Stimulated activated naive CD4-positive, alpha-beta T cell treated with Interleukin-2 at 50 U/mL for 16 hours (primary cell): ENCODE measurements around the gene SNRPF.

Experiments
- DNase-seq: peaks from one replicate; lab custom pipeline; 2025; lab: John Stamatoyannopoulos, UW

SNRPF gene

GRCh38 chr12:95859344-95859816, 628 bp downstream of the SNRPF start:
- peak; percentile 5 for DNase-seq

- no peak for DNase-seq
Observed at GRCh38 chr12:95859947-95860850, 1.4 kb downstream of the SNRPF start.

DNA sequence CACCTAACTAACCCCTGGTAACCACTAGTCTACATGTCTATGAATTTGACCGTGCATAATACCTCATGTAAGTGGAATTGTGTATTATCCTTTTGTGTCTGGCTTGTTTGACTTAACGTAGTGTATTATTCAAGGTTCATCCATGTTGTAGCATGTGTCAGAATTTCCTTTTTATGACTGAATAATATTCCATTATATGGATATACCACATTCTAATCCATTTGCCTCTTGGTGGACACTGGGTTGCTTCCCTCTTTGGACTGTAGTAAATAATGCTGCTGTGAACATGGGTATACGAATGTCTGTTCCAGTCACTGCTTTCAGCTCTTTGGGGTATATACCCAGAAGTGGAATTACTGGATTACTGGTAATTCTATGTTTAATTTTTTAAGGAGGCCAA, 3.3 kb downstream of the SNRPF start:
- no peak for DNase-seq

DNA sequence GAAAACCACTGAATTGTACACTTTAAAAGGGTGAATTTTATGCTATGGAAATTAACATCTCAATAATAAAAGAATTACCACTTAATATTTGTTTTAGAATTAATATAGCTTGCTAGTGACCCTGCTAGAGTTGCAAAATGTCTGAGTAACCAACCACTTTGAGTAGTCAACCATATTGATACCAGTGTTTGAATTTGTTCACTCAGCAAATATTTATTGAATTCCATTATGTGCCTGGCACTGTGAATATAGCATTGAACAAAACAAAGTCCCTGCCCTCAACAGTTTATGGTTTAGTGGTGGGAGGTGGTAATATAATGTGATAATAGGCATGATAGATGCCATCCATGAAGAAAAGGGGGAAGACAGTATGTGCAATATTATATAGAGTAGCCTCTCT, 4.6 kb downstream of the SNRPF start:
- DNase-seq, result no peak

GRCh38 chr12:95870897-95871296, 12.1 kb downstream of the SNRPF start:
- DNase-seq, result no peak

DNA sequence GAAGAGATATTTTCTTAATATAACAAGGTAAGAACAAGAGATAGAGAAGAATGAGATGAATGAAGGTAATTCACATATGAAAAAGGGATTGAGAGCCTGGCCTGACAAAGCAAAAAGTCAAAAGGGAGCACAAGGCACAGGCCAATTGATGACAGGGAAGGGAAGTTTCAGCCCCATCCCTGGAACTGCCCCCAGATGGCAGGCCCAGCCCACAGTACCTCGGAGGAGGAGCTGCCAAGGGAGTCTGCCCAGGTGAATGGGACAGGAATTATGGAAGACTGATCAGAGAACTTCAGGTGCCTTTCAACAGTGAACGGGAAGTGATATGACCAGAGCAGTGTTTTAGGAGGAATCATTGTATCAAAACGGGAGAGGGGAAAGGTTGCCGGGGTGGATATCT, 15.7 kb downstream of the SNRPF start:
- no peak for DNase-seq

GRCh38 chr12:95877622-95878021, 18.9 kb downstream of the SNRPF start:
- no peak for DNase-seq

GRCh38 chr12:95880895-95881294, 22.1 kb downstream of the SNRPF start:
- DNase-seq, result no peak

DNA sequence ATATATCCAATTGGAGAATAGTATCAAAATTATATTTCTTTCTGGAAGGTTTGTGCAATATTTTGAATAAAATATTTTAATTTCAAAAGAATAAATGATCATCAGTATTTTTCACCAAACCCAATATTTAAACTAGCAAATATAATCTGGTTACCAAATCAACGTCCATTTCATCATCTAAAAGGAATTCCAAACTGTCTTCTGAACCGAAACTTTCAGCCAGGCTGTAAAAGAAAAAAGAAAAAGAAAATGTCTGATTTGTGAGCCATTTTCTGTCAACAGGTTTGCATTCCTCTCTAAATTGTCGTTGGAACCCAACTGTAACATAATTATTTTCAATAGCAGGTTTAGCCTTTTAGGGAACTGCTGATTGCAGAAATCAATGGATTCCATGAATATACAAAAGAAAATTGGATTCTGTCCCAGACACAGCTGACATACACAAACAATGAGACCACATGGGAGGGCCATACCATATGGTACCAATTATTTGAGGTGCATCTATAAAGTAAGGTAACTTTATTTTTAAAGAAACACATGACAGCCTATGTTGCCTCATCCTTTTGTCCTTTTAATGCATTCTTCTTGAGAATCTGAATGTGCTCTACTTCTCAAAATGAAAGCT, 22.7 kb downstream of the SNRPF start:
- DNase-seq, result no peak

DNA sequence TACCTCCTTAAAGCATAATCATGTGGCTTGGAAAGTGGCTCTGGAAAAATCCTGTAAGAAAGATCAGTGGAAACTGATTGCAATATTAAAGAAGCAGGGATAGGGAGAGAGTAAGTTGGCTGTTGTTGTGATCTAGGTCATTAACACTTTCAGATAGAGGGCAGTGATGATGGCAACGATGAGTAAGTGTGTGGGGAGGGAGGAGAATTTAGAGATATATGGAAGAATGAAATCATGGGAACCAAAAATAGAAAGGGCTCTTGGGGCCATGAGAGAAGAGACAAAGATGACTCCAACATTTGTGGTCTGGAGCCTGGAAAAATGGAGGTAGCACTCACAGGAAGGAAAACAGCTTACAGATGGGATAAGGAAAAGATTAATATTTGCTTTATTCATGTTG, 23.3 kb downstream of the SNRPF start:
- DNase-seq, result no peak

GRCh38 chr12:95882873-95883272, 24.1 kb downstream of the SNRPF start:
- DNase-seq, result no peak

DNA sequence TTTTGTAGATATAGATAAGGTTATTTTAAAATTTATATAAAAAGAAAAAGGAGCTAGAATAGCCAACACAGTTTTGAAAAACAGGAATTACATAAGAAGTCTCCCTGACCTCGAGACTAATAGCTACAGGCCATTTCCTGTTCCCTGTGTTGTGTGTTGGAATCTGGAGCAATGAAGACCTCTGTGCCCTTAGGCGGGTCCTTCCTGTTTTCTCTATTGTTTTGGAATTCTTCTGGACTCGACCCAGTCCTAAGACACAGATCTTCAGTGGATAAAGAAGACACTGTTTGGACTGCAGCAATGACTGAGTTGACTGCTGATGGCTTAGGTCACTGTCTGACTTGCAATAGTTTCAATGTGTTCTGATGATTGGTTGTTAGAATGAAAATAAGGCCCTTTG, 26.2 kb downstream of the SNRPF start:
- no peak for DNase-seq

- DNase-seq, result no peak
Observed at GRCh38 chr12:95887311-95887710, 28.6 kb downstream of the SNRPF start.

GRCh38 chr12:95890958-95891357, 32.2 kb downstream of the SNRPF start:
- no peak for DNase-seq

DNA sequence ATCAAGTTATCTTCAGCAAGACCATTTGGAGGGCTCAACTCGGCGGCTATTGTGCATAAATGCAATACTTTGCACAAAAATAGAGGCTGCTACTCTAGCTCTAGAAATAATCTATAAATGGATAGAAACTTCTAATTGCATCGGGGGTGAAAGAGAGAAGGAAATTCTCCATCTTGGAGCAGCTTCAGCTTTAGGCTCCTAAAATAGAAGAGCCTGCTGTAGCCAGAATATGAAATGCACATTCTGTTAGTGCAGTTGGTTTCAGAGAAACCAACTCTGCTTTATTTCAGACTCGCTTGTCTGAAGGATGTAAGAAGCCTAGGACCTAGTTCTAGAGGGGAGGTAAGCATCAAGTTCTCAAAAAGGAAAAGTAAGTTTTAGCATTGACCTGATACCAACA, 38.1 kb downstream of the SNRPF start:
- no peak for DNase-seq

DNA sequence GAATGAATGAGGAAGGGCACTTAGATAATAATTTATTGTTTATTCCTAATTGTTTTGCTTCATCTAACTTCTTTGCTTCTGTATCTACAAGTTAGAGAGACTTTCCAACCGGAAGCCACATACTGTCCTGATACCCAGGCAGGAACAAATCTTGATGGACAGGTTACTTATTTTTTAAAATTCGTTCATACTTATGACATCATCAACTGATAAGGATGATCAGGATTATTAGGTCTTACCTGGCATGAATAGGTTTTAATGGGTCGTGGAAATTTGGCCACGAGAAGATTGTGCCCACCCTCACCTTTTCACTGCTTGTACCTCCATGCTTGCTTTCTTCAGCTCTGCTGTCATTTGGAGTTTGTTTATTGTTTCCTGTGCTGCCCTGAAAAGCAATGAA, 39.3 kb downstream of the SNRPF start:
- no peak for DNase-seq

DNA sequence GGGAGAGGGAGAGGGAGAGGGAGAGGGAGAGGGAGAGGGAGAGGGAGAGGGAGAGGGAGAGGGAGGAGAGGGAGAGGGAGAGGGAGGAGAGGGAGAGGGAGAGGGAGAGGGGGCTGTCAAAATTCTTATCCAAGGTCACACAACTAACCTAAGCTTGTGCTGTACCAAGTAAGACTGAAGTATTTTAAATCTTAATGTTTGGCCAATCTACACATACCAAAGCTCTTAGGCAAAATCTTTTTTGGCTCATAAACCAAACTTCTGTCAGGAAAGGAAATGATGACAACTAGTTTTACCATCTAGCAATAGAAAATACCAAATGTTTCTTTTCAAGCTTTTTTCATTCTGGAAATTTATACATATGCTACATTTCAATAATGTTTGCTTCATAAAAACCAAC, 49.8 kb downstream of the SNRPF start:
- DNase-seq, result no peak

GRCh38 chr12:95909871-95910270, 51.1 kb downstream of the SNRPF start:
- DNase-seq, result no peak
